CD4-positive, alpha-beta T cell treated with Interleukin-2 at 100 ng/mL for 4 hours (primary cell): ENCODE data around the gene ABCC11.
"Not testable (repeated sequence)": the region's sequence is repeated elsewhere in the genome, so short reads cannot be mapped to it uniquely, and the experiment has no call there.

Experiments used
- DNase-seq: peaks from one replicate; pipeline ENCODE4 v3.0.0-alpha.2; 2020; ENCODE audit warnings: low spot score

The ABCC11 gene

DNA sequence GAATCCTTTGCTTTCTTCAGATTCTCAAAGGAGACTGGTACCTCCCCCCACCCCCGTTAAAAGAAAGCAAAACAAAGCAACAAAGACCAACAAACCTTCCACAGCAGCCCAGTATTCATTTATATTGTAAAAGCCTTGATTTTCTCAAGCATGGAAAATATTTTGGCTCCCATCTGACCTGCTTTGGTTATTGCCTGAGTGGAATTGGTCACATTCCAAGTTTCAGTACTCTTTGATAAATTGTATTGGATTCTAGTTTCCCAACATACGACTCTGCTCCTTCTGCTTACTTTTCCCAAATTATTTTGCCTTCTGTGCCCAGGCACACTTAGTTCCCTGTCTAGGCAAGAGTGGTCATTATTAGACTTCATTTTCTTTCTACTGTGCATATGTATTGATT is 1.3 kb downstream of the ABCC11 start:
- no peak for DNase-seq

DNA sequence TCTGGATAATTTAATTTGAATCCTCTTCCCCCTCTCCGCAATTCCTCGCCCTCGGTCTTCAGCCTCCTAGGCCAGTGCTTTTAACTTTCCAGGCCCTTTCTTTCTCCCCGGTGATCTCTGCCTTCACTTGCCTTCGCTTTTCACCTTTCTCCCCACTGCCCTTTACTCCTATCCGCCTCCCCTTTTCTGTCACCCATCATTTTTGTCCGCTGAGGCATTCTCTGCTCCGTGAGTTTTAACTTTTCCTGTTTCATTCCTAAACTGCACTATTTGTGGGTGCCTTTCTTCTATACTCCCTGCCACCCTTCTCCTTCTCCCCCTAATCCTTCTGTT is 2.5 kb downstream of the ABCC11 start:
- no peak for DNase-seq

DNA sequence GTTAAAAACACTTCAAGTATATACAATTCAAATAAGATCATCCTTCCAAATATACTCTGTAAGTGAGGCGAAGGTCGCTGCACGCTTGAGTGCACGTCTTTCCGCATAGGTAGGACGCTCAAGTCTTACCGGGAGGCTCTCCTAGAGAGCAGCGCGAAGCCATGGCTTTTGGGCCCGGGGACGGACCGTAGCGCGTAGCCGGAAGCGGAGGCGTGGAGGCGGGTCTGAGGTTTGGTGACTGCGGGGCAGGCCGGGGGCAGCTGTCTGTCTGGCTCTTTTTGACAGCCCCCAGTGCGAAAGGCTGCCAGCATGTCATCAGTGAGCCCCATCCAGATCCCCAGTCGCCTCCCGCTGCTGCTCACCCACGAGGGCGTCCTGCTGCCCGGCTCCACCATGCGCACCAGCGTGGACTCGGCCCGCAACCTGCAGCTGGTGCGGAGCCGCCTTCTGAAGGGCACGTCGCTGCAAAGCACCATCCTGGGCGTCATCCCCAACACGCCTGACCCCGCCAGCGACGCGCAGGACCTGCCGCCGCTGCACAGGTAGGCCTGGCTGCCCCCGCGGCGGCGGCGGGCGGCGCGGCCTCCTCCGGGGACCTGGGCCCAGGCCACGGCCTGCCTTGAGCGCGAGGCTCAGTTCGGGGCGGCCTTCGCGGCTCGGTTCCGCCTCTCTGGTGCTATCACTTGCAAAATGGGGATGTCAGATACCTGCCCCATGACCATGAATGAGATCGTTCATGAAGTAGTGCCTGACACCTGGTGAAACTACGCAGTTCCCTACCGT is 3.1 kb downstream of the ABCC11 start, which contains the start of gene LONP2:
TSS of gene LONP2 (plus strand) at position 221 of the 783 bp plus-strand sequence. CDS start at position 310, 89 bp downstream.
- DNase-seq, result peak; percentile 93

DNA sequence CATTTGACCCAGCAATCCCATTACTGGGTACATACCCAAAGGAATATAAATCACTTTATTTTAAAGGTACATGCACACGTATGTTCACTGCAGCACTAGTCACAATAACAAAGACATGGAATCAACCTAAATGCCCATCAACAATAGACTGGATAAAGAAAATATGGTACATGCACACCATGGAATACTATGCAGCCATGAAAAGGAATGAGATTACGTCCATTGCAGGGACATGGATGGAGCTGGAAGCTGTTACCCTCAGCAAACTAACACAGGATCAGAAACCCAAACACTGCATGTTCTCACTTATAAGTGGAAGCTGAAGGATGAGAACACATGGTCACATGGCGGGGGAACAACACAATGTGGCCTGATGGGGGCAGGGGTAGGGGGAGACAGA is 7.2 kb downstream of the ABCC11 start:
- not testable (repeated sequence) for DNase-seq

DNA sequence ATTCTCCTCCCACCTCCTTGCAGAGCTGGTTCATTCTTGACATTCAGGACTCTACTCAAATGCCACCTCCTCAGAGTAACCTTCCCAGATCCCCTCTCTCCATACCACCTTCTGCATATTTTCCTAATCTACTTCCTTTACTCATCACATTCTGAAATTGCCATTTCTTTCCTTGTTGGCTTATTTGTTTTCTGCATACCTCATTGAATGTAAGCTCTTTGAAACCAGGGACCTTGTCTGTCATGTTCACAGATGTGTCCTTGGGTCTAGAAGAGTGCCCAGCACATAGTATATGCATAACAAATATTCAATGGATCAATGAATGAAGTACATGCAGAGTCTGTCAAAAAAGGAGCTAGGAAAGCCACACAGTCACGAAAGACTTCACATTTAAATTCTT is 11.1 kb downstream of the ABCC11 start:
- DNase-seq, result no peak

DNA sequence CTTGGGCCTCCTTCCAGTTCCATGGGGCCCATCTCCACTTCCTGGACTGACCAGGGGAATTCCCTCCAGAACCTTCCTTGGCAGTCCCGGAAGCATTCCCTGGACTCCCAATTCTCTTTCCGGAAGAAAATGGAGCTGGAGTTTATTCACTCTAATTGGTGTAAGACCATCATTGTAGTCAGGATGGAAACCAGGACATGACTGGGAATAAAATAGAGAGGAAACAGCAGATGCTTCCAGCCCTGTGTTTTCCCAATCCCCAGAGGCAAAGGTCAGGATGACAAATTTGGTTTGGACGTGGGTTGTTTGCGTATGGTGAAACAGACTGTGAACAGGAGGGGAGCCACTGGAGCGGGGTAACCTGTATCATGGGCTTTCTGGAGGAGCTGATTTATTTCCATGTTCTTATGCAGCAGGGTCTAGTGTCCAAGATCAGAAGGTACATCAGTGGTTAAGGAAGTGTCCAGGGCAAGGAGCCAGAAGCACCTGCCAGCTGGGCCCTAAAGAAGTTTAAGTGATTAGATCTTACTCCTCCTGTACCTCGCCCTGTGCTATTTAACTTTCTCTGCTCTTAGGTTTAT is 11.7 kb downstream of the ABCC11 start:
- no peak for DNase-seq

DNA sequence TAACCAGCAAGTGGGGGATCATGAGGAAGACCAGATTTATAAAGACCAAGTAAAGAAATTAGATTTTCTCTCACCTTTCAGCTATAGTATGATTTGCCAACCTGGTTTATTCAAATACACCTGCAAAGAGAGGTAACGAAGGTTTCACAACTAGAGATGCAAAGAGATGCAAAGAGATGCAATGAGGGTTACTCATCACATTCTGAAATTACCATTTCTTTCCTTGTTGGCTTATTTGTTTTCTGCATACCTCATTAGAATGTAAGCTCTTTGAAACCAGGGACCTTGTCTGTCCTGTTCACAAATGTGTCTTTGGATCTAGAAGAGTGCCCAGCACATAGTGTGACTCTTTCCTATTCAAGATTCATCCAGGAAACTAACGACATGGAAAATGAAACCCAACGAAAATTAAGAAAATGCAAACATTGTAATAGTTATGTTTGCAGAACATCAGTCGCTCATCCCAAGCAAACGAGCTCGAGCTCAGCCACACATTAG is 12.2 kb downstream of the ABCC11 start:
- no peak for DNase-seq

DNA sequence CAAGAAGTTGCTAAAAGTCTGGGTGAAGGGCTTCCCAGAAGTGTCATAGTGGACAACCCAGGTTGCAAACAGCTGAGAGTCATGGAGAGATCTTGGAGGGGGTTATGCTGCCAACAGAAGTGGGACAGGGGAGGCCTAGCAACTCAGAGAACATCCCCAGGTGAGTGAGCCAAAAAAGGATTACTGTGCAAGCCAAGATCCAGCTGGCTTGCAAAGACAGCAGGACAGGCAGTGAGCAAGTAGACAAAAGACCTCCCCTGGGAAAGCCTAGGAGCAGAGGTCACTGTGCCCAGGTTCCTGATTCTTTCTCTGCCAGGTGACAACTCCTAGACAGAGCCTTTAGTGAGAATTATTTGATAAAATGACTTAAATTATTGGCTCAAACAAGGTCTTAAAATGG is 12.7 kb downstream of the ABCC11 start:
- no peak for DNase-seq

DNA sequence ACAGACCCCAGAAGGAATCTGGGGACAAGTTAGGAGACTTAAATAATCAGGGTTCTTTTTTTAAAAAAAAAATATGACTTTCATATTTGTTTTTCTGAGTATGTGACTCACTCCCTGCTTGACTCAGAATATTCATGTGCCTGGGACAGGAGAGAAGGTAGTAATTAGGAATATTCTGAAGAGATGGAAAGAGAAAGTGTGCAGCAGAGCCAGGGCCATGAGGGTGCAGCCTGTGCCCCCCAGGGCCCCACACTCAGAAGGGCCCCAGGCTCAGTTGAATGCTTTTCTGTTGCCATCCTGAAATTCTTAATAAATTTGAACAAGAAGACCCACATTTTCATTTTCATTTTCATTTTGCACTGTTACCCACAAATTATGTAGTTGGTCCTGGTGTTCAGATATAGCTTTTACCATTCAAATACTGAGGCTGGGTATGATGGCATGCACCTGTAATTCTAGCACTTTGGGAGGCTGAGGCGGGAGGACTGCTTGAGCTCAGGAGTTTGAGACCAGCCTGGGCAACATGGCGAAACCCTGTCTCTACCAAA is 14.8 kb downstream of the ABCC11 start:
- no peak for DNase-seq

DNA sequence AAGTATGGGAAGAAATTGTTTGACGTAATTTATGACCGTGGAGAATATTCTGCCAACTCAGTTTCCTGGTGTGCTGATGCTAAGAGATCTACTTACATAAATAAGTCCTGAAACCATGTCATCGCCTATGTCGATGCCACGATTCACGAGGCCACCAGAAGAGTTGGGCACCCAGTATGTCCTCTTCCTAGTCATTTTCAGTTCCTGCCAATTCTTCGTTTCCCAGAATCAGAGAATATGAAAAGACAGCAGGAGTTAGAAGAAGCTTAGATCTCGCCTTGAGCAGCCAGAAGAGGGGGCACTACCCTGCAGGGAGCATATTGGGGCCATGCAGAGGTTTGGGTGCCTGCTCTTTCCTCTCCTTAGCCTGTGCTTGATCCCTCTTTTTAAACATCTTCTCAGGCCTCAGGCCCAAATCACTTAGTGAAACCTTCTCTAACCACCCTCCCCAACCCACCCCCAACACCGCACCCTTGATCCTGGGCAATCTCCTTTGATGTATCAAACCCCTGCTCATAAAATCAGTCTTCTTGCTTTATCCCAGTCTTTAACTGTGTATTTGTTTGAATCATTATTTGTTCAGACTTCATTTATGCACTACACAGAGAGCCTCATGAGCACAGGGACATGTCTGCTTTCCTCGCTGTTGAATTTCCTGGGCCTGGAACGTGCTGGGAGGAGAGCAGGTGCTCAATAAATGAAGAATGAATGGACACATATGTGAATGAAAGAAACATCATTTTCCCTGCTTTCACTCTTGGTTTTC is 15.4 kb downstream of the ABCC11 start:
- DNase-seq, result peak; percentile 7

DNA sequence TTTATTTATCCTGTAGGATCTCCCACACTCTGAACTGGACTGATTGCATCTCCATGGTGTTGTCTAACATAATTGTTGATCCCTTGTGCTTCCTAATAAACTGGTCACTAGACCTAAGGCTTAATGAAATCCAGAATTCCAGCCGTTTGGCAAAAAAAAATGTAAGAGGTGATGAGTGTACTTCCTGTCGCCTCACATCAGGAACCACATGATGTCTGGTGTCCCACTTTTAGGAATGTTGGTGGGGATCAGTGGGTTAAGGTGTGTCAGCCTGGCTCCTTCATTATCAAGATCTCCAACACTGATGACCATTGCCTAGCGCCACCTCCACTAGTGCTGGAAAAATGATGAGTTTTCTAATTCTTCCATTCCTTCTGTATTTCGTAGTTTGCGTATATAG is 21.9 kb downstream of the ABCC11 start:
- DNase-seq, result no peak

DNA sequence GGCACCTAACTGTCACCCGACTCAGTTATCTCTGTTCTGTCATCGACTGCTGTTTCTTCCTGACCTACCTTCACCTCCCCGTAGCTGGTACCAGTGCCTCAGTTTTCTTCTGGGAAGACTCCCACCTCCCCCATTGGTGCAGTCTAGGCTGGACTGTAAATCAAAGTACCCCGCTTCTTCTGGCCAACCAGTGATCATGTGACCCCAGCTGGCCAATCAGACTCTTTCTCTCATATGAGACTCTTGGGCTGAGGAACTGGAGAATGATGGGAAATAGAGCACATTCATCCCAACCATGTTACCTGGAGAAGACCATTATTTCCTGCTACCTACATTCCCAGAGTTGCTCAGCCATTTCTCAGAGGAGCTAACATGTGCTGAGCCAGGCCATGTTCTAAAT is 23.8 kb downstream of the ABCC11 start:
- DNase-seq, result no peak

DNA sequence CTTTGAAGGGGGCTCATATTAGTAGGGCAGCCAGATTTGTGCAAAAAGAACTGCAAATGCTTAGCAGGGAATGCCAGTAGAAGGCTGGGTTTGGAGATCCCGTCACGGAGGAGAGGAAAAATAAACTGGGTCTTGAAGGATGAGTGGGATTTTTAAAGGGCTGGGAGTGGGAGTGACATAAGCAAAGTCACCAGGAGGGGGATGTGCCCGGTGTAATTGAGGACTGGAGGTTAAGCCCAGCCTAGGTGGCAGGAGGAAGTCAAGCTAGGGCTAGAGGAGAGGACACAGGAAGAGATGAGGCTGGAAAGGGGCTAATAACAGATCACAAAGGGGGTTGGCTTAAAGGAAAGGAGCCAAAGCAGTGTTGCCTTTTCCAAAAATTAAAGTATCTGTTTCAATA is 26.4 kb downstream of the ABCC11 start:
- no peak for DNase-seq

DNA sequence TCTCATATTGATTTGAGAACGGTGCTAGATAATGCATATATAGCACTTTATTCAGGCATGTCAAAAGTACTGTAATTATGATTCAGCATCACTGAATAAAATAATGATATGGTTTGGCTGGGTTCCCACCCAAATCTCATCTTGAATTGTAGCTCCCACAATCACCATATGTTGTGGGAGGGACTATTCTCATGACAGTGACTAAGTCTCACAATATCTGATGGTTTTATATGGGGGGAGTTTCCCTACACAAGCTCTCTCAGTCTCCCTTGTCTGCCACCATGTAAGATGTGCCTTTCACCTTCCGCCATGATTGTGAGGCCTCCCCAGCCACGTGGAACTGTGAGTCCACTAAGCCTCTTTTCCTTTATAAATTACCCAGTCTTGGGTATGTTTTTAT is 28.9 kb downstream of the ABCC11 start:
- DNase-seq, result no peak

DNA sequence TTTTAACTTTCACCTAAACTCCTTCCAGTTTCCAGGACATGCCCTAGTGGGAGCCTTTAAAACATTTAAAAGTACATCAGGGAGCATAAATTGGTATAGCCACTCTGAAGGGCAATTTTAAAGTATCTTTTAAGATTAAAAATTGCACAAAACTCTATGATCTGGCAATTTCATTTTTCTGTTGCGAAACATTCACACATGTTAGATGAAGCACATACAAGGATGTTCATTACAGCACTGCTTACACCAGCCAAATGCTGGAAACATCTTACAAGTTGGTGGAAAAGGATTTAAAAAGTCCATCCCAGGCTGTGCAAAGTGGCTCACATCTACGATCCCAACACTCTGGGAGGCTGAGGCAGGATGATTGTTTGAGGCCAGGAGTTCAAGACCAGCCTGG is 29.6 kb downstream of the ABCC11 start:
- DNase-seq, result no peak

DNA sequence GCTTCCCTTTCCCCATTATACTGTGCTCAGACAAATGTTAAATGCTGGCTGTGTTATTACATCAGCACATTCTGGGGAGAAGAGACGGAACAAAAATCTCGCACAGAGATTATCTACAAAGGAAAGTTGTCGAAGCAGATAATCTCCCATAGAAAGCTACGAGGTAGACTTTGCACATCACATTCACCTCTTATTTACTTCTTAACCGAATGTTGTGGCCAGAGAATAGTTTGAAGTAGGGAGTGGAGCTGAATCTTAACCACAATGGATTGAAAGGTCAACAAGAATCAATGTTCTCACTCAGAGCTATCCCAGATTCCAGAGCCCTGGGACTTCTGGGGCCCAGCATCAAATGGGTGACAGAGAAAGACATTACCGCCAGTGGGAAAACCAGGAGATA is 31.6 kb downstream of the ABCC11 start:
- no peak for DNase-seq

DNA sequence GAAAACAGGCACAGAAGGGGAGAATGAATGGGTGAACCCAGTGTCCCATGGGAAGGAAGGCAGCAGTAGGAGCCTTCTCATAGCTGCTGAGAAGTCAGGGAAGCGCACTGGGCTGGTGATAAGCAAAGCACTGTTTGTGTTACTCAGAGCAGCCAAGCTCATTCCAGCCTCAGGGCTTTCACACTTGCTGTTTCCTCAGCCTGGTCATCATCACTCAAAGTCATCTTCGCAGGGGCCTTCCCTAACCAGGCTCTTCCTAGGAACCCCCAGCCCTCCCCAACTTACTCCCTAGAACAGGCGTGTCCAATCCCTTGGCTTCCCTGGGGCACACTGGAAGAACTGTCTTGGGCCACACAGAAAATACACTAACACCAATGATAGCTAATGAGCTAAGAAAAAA is 35.3 kb downstream of the ABCC11 start:
- DNase-seq, result no peak

DNA sequence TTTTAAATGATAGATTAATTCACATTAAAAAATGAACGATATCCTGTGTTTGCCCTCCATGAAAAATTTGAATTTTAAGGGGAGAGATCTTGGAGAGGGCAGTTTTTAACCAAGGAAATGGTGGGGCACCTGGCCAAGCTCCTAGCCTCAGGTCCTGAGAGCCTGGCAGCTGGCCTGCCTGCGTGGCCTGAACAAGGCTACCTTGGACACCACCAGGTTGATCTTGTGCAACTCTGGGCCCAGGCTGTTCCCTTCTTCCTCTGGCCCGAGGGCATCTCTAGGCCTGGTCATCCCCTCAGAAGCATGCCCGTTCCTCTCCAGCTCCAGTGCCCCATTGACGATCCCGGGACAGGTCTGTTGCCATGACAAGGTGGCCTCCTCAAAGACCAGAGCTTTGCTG is 36.6 kb downstream of the ABCC11 start:
- no peak for DNase-seq

DNA sequence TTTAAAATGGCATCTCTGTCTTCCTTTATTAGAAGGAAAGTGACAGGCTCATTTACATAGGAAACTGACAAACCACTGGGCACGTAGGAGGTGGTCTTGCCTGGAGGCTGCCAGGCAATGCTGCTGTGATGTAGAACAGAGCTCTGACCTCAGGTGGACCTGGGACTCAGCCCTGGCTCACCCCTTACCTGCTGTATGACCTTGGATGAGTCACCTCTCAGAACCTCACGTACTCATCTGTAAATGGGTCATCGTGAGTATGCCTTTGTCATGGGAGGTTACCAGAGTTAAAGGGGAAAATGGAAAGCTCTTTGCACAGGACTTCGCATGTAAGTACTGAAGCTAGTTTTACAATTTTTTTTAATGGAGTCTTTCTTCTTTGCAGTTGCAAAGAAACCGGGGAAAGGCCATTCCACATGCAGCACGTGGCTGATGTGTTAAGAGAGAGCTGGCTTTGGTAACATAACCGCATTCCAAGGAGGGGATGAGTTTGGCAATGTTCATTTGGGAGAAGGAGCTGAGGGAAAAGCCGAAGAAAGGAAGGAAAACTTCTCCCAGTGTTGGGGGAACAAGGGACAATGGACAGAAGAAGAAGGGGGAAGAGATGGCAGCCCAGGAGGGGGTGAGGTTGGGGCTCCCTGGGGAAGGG is 40.6 kb downstream of the ABCC11 start:
- DNase-seq, result no peak

DNA sequence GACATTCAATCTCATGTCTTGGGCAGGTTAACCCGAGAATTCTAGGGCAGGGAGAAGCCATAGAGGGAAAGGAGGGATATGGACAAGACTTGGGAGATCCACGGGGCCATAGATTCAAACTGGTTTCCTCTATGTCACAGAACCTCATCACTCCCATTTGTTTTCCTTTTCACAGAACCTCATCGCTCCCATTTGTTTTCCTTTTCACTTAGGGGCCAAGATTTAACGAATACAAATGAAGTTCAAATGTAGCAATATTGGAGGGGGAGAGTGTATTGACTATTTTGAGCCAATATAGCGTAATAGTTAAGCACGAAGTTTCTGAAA is 42.6 kb downstream of the ABCC11 start:
- no peak for DNase-seq

DNA sequence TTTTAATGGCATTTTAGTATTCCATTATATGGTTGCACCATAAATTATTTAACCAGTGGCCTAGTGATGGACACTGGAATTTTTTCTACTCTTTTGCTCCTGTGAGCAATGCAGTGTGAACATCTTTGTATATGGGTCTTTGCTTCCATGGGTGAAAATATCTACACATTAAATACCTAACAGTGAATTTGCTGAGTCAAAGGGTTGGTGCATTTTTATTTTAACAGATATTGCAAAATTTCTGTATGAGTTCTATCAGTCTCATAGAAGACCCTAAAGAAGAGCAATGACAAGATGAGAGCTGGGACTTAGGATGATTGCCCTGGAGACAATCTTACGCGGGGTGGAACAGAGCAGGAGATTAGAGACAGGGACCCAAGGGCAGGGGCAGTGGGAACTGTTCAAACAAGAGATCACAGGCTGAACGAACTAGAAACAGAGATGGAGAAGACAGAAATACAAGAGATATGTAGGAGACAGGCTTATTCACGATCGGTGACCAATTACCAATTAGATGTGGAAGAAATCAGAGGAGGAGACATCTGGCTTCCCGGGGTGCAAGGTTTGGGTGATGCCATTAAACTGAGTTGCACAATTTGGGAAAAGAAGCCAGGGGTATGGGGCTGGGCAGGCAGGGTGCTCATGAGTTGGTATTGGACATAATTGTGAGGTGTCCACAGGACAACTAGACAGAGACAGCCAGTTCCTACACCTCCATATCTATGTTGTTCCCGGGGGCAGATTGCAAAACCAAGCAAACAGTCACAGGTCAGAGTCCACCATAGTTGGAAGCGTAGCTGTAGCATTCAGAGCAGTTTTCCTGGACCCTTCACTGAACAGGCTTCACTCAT is 43.1 kb downstream of the ABCC11 start:
- no peak for DNase-seq
